PFSK-1 (cell line): Measurements from ENCODE around the gene KREMEN2.
A peak's percentile ranks its signal among the peaks of the same experiment; 100 is the strongest.

Experiments
- FOXP2 ChIP-seq: optimal IDR thresholded peaks from 2 replicates; pipeline ENCODE3; 2011; ENCODE audit warnings: borderline replicate concordance, control low read depth, inconsistent platforms; ENCODE audit not compliant: insufficient read depth; ENCODE audit errors: extremely low read length, extremely low read depth
- POLR2AphosphoS5 ChIP-seq: IDR thresholded peaks from 2 replicates; pipeline ENCODE4 v1.6.1; 2012; ENCODE audit warnings: low read depth, mild to moderate bottlenecking, control low read depth, low read length, moderate library complexity
- SIN3A ChIP-seq: IDR thresholded peaks from 2 replicates; pipeline ENCODE4 v1.6.1; 2012; ENCODE audit warnings: mild to moderate bottlenecking, low read length, moderate library complexity, borderline replicate concordance; ENCODE audit not compliant: insufficient read depth
- TAF1 ChIP-seq: IDR thresholded peaks from 2 replicates; pipeline ENCODE4 v1.6.1; 2012; ENCODE audit warnings: low read length, control low read depth, borderline replicate concordance; ENCODE audit not compliant: insufficient read depth
- TF ChIP-seq, protein P1 (sequence below), 2 experiments: IDR thresholded peaks; 2 replicates each; pipeline versions ENCODE4 v1.6.1 to v1.8.0; 2011 to 2012; ENCODE audit warnings: low read depth in 2 of 2, low read length in 2 of 2, control low read depth in 1 of 2, inconsistent platforms in 1 of 2, mild to moderate bottlenecking in 1 of 2, moderate library complexity in 1 of 2; ENCODE audit not compliant: insufficient read depth in 1 of 2

The KREMEN2 gene

DNA sequence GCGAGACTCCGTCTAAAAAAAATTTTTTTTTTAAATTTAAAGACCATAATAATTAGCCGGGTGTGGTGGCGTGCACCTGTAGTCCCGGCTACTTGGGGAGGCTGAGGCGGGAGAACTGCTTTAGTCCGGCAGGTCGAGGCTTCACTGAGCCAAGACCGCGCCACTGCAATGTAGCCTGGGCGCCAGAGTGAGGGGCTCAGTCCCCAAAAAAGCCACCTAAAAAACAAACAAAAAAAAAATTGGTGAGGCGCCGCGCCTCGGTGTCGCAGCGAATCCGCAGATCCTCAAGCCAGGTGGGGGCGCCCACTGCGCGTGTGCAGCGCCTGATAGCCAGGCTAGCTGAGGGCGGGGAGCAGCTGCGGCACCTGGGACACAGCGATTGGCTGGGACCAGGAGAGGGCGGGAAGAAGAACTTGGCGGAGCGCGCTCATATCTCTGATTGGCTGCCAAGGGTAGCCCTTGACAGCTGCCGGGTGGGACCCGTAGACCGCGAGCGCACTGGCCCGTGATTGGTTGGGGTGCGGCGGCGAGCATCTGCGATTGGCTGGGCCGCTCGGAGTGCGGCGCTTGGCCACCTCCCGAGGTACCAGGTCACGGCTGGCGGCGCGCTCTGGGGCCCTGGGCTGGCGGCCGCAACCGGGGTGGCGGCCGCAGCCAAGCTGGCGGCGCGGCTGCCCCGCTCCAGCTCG is 39.7 kb downstream of the KREMEN2 start:
- TF ChIP-seq POLR2AphosphoS5 (no peak), FOXP2 (peak; percentile 17)

DNA sequence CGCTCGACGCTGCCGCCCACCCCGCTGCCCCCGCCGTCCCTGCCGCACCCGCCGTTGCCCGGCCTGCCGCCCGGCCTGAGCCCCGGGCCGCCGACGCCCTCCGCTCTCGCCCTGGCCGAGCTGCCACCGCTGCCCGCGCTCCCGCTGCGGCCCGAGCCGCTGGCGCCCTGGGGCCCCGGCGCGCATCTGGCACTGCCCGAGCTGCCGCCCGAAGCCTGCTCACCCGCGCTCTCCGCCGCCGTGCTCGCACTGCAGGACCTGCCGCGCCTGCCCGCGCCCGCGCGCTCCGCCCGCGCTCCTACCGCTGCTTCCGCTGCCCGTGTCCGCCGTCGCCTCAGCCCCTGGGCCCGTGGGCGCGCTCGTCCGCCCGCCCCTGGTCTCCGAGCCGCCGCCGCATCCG is 40.2 kb downstream of the KREMEN2 start:
- TF ChIP-seq SIN3A (no peak), TAF1 (no peak)
- TF ChIP-seq, protein P1, sequence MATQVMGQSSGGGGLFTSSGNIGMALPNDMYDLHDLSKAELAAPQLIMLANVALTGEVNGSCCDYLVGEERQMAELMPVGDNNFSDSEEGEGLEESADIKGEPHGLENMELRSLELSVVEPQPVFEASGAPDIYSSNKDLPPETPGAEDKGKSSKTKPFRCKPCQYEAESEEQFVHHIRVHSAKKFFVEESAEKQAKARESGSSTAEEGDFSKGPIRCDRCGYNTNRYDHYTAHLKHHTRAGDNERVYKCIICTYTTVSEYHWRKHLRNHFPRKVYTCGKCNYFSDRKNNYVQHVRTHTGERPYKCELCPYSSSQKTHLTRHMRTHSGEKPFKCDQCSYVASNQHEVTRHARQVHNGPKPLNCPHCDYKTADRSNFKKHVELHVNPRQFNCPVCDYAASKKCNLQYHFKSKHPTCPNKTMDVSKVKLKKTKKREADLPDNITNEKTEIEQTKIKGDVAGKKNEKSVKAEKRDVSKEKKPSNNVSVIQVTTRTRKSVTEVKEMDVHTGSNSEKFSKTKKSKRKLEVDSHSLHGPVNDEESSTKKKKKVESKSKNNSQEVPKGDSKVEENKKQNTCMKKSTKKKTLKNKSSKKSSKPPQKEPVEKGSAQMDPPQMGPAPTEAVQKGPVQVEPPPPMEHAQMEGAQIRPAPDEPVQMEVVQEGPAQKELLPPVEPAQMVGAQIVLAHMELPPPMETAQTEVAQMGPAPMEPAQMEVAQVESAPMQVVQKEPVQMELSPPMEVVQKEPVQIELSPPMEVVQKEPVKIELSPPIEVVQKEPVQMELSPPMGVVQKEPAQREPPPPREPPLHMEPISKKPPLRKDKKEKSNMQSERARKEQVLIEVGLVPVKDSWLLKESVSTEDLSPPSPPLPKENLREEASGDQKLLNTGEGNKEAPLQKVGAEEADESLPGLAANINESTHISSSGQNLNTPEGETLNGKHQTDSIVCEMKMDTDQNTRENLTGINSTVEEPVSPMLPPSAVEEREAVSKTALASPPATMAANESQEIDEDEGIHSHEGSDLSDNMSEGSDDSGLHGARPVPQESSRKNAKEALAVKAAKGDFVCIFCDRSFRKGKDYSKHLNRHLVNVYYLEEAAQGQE (IDR thresholded peaks at IDR 0.05; ENCODE audit: insufficient read depth in 1 of 2, low read depth in 2 of 2, low read length in 2 of 2) = no peak

DNA sequence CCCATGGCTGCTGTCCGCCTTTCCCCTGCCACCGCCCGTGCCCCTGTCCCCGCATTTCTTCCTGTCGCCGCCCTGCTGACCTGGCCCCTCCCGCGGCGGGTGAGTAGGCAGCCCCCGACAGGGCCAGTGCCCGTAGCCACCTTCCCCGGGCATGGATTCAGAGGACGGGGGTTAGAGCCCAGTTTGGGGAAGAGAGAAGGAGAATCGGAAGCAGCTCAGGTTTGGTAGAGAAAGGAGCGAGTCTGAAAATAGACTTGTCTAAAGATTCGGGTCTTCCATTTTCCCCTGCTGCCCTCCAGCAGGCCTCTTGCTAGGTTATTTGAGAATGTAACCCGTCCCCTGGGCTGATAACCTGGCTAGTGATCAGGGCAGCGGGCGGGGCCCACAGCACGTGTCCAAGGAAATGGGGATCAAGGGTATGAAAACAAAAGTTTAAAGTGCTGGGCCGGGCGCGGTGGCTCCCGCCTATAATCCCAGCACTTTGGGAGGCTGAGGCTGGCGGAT is 40.8 kb downstream of the KREMEN2 start:
- TF ChIP-seq FOXP2 (no peak), POLR2AphosphoS5 (no peak), TAF1 (no peak), SIN3A (no peak)
- TF ChIP-seq, protein P1 (IDR thresholded peaks at IDR 0.05; ENCODE audit: insufficient read depth in 1 of 2, low read depth in 2 of 2, low read length in 2 of 2) = no peak

DNA sequence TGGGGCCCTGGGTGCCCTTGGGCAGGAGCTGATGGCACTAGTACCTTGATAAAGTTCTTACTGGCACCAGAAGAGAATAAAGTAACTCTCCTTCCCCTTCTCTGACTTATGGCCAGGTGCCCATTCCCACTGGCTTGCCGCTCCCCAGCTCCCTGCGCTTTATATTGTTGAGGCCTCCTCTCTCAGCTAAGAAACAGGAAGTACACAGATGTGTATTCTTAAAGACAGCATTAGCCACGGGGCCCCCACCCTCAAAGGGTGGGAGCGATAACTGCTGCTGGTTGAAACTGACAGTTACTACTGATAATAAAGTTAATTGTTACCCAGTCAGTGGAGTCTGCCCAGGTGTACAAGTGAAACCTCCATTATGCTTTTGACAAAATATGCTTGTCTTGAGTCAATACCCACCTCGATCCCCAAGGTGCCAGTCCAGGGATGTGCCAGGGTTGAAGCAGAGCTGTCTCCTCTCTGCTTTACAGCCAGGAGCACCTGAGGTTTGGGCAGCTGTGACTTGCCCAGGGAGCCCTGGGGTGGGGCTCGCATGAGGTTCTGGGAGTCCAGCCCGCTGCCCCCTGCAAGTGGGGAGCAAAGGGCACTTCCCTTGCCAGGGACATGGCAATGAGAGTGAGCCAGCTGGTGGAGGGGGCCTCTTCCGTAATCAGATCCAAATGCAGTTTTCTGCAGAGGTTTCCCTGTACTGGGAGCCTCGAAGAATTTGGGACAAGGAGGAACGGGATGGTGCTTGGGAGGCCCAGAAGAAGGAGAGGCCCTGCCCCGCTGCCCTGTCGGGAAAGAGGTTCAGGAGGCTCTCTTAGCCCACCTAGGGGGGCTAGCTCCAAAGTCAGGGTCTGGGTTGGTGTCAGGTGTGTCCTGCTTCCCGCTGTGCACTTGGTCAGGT is 43.2 kb downstream of the KREMEN2 start:
- no peak for TF ChIP-seq TAF1
- no peak for TF ChIP-seq SIN3A
- no peak for TF ChIP-seq POLR2AphosphoS5
- no peak for TF ChIP-seq FOXP2
- TF ChIP-seq, protein P1 (IDR thresholded peaks at IDR 0.05; ENCODE audit: insufficient read depth in 1 of 2, low read depth in 2 of 2, low read length in 2 of 2) = no peak

DNA sequence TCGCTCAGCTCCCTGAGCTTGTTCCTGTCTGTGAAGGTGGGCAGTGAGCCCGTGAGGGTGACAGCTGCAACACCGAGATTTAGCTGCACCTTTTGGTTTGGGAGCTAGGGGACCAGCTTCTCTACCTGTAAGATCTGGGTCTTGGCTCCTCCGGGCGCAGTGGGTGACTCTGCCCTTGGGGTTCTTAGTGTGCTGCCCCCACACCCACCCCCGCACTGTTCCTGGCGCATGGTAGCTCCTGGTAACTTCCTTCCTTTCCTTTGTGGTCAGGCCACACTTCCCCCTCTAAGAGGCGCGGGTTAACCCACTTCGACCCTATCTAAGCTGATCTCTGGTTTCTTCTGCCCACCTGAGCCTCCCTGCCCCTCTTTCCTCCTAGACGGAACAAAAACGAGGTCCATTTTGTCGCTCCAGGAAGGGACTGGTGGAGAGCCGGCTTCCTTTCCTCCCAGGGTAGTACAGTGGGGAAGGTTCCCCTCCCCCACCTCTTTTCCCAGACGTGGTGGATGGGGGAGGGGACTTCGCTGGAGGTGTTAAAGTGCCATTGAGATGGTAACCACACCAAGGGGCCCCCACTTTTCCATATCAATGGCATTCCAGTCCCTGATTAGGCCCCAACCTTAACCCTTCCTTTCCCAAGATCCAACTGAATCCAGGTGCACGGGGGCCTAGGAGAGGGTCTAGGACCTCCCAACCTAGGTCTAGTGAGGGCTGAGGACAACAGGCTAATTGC is 44.0 kb downstream of the KREMEN2 start:
- TF ChIP-seq POLR2AphosphoS5 (no peak), FOXP2 (no peak), SIN3A (no peak), TAF1 (no peak)
- TF ChIP-seq, protein P1 (IDR thresholded peaks at IDR 0.05; ENCODE audit: insufficient read depth in 1 of 2, low read depth in 2 of 2, low read length in 2 of 2) = no peak
